Measurements from ENCODE around the gene GCK.

The GCK gene

DNA sequence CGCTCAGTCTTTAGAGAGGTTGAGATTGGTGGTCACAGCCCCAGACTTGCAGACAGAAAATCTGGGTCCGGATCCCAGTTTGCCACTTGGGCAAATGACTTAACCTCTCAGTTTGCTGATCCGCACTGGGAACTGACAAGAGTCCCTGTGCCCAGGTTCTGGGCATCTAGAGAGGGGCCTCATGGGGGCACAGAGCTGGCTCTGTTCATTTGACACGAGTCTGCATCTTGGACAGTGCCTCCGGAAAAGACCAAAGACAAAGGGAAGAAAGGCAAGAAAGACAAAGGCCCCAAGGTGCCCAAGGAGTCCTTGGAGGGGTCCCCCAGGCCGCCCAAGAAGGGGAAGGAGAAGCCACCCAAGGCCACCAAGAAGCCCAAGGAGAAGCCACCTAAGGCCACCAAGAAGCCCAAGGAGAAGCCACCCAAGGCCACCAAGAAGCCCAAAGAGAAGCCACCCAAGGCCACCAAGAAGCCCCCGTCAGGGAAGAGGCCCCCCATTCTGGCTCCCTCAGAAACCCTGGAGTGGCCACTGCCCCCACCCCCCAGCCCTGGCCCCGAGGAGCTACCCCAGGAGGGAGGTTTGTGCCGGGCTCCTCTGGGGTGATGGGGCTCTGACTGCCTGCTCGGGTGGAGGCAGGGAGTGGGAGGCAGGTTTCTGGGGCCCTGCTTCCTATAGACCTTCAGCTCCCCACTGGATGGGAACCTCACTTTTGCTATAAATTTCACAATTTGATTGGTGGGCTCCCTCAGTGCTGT is 82.8 kb downstream of the GCK start:
- no peaks in the 10 kb centered on the region for H3K9me2 ChIP-seq (replicated peaks; ENCODE audit: insufficient read depth, low read length)
- no peaks in the 10 kb centered on the region for H3K9me3 ChIP-seq (ENCODE audit: insufficient read depth, low read length)
- no peaks in the 10 kb centered on the region for H3K79me2 ChIP-seq (ENCODE audit: insufficient read depth, low read length)
- H3K9ac ChIP-seq (ENCODE audit: low read length), result no peak overlapping the region
- no peak overlapping the region for H2AFZ ChIP-seq (ENCODE audit: low read depth, low read length, severe bottlenecking)
- TF ChIP-seq, protein P1, sequence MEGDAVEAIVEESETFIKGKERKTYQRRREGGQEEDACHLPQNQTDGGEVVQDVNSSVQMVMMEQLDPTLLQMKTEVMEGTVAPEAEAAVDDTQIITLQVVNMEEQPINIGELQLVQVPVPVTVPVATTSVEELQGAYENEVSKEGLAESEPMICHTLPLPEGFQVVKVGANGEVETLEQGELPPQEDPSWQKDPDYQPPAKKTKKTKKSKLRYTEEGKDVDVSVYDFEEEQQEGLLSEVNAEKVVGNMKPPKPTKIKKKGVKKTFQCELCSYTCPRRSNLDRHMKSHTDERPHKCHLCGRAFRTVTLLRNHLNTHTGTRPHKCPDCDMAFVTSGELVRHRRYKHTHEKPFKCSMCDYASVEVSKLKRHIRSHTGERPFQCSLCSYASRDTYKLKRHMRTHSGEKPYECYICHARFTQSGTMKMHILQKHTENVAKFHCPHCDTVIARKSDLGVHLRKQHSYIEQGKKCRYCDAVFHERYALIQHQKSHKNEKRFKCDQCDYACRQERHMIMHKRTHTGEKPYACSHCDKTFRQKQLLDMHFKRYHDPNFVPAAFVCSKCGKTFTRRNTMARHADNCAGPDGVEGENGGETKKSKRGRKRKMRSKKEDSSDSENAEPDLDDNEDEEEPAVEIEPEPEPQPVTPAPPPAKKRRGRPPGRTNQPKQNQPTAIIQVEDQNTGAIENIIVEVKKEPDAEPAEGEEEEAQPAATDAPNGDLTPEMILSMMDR (IDR thresholded peaks at IDR 0.05; ENCODE audit: insufficient read depth, low read length, poor library complexity, severe bottlenecking), result no peak
- TF ChIP-seq EZH2phosphoT487 (conservative IDR thresholded peaks at IDR 0.05; ENCODE audit: low read length), result no peak
- no peaks in the 10 kb centered on the region for H3K27me3 ChIP-seq (ENCODE audit: low read length)
- no peak overlapping the region for H3K4me2 ChIP-seq (ENCODE audit: low read depth, low read length, poor library complexity, severe bottlenecking)
- no peaks in the 10 kb centered on the region for H3K36me3 ChIP-seq (ENCODE audit: low read length)
- no peaks in the 10 kb centered on the region for H3F3A ChIP-seq (ENCODE audit: insufficient read depth)
- no peak overlapping the region for H3K4me3 ChIP-seq (ENCODE audit: insufficient read depth, low read length, poor library complexity, severe bottlenecking)
- H3K27ac ChIP-seq (ENCODE audit: low read depth, low read length), result no peak overlapping the region
- H4K20me1 ChIP-seq (ENCODE audit: low read depth, low read length), result no peaks in the 10 kb centered on the region

DNA sequence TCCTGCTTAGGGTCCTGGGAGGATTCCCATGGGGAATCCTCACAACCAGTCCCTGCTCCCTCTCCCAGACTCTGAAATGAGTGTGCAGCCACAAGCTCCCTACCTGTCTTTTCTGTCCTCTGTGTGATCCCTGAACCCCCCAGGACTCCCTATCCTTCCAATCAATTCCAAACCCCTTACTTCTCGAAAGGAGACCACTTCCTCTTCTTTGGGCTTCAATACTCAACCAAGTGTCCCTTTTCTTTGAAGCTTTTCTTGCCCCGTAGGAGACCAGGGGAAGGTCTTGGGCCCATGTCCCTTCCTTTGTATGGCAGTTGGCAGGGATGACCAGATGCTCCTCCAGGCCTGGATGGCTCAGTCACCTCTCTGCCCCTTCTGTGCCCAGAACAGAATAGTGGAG is 83.4 kb downstream of the GCK start:
- Histone ChIP-seq H3K4me2 (ENCODE audit: low read depth, low read length, poor library complexity, severe bottlenecking) (no peak overlapping the region), H3K27ac (ENCODE audit: low read depth, low read length) (no peak overlapping the region), H3F3A (ENCODE audit: insufficient read depth) (no peaks in the 10 kb centered on the region), H3K9me3 (ENCODE audit: insufficient read depth, low read length) (no peaks in the 10 kb centered on the region), H3K9me2 (replicated peaks; ENCODE audit: insufficient read depth, low read length) (no peaks in the 10 kb centered on the region), H4K20me1 (ENCODE audit: low read depth, low read length) (no peaks in the 10 kb centered on the region), H2AFZ (ENCODE audit: low read depth, low read length, severe bottlenecking) (no peak overlapping the region), H3K36me3 (ENCODE audit: low read length) (no peaks in the 10 kb centered on the region), H3K9ac (ENCODE audit: low read length) (no peak overlapping the region), H3K4me3 (ENCODE audit: insufficient read depth, low read length, poor library complexity, severe bottlenecking) (no peak overlapping the region), H3K27me3 (ENCODE audit: low read length) (no peaks in the 10 kb centered on the region), H3K79me2 (ENCODE audit: insufficient read depth, low read length) (no peaks in the 10 kb centered on the region)
- TF ChIP-seq, protein P1 (IDR thresholded peaks at IDR 0.05; ENCODE audit: insufficient read depth, low read length, poor library complexity, severe bottlenecking), result no peak
- TF ChIP-seq EZH2phosphoT487 (conservative IDR thresholded peaks at IDR 0.05; ENCODE audit: low read length), result no peak

DNA sequence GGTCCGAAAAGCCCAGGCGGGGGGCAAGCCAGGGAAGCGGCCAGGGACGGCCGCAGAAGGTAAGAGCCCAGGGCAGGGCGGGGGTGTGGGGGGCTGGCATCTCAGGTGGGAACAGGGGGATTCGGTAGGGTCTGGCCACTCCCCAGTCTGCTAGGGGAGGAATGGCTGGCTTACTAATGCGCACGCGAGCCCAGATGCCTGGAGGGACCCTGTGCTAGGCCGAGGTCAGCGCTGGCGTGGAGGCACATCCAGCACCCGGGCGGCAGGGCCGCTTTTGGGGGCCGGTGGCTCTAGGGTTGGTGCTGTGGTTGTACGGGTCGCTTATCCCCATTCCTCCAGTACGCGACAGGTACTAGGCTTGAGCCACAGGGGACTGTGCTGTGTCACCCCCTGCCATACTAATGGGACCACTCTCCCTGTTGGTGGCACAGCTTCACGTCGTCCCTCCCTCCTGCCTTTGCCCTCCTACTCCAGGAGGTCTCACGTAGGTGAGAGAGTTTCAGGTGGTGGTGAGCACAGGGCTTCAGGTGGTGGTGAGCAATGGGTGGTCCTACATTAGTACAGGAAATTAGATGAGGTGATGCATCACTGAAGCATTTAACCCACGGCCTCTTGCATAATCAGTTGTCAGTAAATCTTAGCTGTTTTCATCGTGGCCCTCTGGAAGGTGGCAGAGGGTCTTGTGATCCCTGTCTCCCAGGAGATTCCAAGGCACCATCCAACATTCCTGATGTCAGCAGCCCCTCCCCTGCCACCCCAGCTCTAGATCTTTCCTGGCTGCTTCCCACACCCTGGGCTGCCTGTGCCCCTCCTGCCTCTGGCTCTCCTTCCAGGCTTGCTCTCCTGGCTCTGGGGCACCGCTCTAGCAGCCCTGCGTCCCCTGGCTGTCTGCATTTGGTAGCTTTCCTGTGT is 84.1 kb downstream of the GCK start:
- H3K9ac ChIP-seq (ENCODE audit: low read length), result no peak overlapping the region
- no peak overlapping the region for H3K4me3 ChIP-seq (ENCODE audit: insufficient read depth, low read length, poor library complexity, severe bottlenecking)
- H2AFZ ChIP-seq (ENCODE audit: low read depth, low read length, severe bottlenecking), result no peak overlapping the region
- no peaks in the 10 kb centered on the region for H4K20me1 ChIP-seq (ENCODE audit: low read depth, low read length)
- TF ChIP-seq, protein P1 (IDR thresholded peaks at IDR 0.05; ENCODE audit: insufficient read depth, low read length, poor library complexity, severe bottlenecking), result no peak
- no peak for TF ChIP-seq EZH2phosphoT487 (conservative IDR thresholded peaks at IDR 0.05; ENCODE audit: low read length)
- H3K9me3 ChIP-seq (ENCODE audit: insufficient read depth, low read length), result no peaks in the 10 kb centered on the region
- no peaks in the 10 kb centered on the region for H3K36me3 ChIP-seq (ENCODE audit: low read length)
- H3K4me2 ChIP-seq (ENCODE audit: low read depth, low read length, poor library complexity, severe bottlenecking), result no peak overlapping the region
- H3F3A ChIP-seq (ENCODE audit: insufficient read depth), result no peaks in the 10 kb centered on the region
- H3K27me3 ChIP-seq (ENCODE audit: low read length), result no peaks in the 10 kb centered on the region
- H3K9me2 ChIP-seq (replicated peaks; ENCODE audit: insufficient read depth, low read length), result no peaks in the 10 kb centered on the region
- H3K27ac ChIP-seq (ENCODE audit: low read depth, low read length), result no peak overlapping the region
- H3K79me2 ChIP-seq (ENCODE audit: insufficient read depth, low read length), result no peaks in the 10 kb centered on the region
